OCI-LY1 (cell line): Measurements from ENCODE around the gene NABP1.

Experiments
- EZH2 ChIP-seq: fragments of 200-600 bp; sonication (generic), shearing (Covaris generic); IDR thresholded peaks from 2 replicates; pipeline ENCODE4 v1.8.0; 2017; ENCODE audit warnings: borderline replicate concordance, mixed run types, mild to moderate bottlenecking, antibody characterized with exemption, low read length, moderate library complexity, mixed read lengths
- TF ChIP-seq, protein P1 (sequence below): fragments of 200-600 bp; sonication (generic), shearing (Covaris generic); IDR thresholded peaks from 2 replicates; pipeline ENCODE4 v1.5.1; 2017; ENCODE audit warnings: mild to moderate bottlenecking, antibody characterized with exemption, low read length, moderate library complexity, mixed read lengths

DNA sequence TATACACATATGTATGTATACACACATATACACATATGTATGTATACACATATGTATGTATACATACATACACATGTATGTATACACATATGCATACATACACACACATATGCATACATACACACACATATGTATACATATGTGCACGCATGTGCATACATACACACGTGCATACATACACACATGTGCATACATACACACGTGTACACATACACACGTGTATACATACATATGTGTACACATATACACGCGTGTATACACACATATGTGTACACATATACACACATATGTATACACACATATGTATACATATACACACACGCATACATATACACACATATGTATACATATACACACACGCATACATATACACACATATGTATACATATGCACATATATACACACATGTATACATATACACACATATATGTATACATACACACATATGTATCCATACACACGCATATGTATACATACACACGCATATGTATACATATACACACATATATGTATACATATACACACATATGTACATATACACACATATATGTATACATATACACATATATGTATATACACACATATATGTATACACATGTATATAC is 21.5 kb downstream of the NABP1 start:
- TF ChIP-seq, protein P1, sequence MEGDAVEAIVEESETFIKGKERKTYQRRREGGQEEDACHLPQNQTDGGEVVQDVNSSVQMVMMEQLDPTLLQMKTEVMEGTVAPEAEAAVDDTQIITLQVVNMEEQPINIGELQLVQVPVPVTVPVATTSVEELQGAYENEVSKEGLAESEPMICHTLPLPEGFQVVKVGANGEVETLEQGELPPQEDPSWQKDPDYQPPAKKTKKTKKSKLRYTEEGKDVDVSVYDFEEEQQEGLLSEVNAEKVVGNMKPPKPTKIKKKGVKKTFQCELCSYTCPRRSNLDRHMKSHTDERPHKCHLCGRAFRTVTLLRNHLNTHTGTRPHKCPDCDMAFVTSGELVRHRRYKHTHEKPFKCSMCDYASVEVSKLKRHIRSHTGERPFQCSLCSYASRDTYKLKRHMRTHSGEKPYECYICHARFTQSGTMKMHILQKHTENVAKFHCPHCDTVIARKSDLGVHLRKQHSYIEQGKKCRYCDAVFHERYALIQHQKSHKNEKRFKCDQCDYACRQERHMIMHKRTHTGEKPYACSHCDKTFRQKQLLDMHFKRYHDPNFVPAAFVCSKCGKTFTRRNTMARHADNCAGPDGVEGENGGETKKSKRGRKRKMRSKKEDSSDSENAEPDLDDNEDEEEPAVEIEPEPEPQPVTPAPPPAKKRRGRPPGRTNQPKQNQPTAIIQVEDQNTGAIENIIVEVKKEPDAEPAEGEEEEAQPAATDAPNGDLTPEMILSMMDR = no peak
- no peak for TF ChIP-seq EZH2
